Measurements from ENCODE around the gene ADNP. TPM values are rescaled to one million over a fixed set of nuclear protein-coding genes. Genes with fewer than 3 reads are reported as not detected.

The ADNP gene
- polyA plus RNA-seq, 1 of the 3 experiments (the other 2 are of a cell fraction): 13.3 TPM

DNA sequence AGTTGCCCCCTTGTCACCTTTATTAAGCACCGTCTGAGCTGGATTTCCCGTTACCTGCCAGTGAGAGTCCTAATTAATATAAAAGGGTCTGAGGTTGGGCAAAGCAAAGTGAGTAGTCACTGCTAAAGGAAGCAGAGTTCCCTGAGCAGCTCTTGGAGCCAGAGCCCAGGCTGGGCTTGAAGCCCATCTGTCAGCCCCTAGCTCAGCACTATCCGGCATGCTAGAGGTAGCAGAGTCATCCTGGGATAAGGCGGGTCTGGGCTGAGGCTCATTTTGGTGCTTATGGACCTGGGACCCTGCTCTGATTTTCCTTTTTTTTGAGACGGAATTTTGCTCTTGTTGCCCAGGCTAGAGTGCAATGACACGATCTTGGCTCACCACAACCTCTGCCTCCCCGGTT lies 46.2 kb downstream of the ADNP start:
- H3F3A ChIP-seq (replicated peaks; ENCODE audit: insufficient read depth): peaks cover 21% of the 10 kb centered on the region
- no peaks in the 10 kb centered on the region for H3K4me1 ChIP-seq (ENCODE audit: control insufficient read depth in 1 of 2, insufficient read depth in 2 of 2, low read depth in 1 of 2, low read length in 1 of 2)
- ChIA-PET POLR2A (no interaction called here), CTCF (interaction anchor here (1.0 to 3.1 kb wide), 3 partner anchors 13 to 91 kb away, joined by 5 to 17 read pairs (median 6); partner anchors contain the start of gene BCAS4)
- H3K9me2 ChIP-seq: no peaks in the 10 kb centered on the region
- no peaks in the 10 kb centered on the region for H3K27me3 ChIP-seq (ENCODE audit: insufficient read depth)
- no peaks in the 10 kb centered on the region for H3K9me3 ChIP-seq
- H3K9ac ChIP-seq: no peak overlapping the region
- 95% methylated on average over 7 of the region's 7 CpGs for WGBS (ENCODE audit: low lambda C conversion rate)
- H3K27ac ChIP-seq (ENCODE audit: low read depth in 2 of 2, low read length in 1 of 2): no peak overlapping the region
- DNase-seq: no peak
- H3K36me3 ChIP-seq (replicated peaks in 1 of 2; ENCODE audit: control insufficient read depth in 1 of 2, insufficient read depth in 2 of 2, low read length in 1 of 2): peaks cover 28 to 34% of the 10 kb centered on the region in 2 experiments
- peaks cover 12% of the 10 kb centered on the region; the same call in 1 of the 2 replicates for H3K79me2 ChIP-seq (ENCODE audit: insufficient read depth)
- no peak overlapping the region for H2AFZ ChIP-seq (ENCODE audit: low read depth)
- no peak overlapping the region for H3K4me3 ChIP-seq (ENCODE audit: low read depth in 2 of 2, low read length in 1 of 2)
- H3K4me2 ChIP-seq: no peak overlapping the region
- peaks cover under 1% of the 10 kb centered on the region for H4K20me1 ChIP-seq (ENCODE audit: insufficient read depth)
- TF ChIP-seq, protein P1, sequence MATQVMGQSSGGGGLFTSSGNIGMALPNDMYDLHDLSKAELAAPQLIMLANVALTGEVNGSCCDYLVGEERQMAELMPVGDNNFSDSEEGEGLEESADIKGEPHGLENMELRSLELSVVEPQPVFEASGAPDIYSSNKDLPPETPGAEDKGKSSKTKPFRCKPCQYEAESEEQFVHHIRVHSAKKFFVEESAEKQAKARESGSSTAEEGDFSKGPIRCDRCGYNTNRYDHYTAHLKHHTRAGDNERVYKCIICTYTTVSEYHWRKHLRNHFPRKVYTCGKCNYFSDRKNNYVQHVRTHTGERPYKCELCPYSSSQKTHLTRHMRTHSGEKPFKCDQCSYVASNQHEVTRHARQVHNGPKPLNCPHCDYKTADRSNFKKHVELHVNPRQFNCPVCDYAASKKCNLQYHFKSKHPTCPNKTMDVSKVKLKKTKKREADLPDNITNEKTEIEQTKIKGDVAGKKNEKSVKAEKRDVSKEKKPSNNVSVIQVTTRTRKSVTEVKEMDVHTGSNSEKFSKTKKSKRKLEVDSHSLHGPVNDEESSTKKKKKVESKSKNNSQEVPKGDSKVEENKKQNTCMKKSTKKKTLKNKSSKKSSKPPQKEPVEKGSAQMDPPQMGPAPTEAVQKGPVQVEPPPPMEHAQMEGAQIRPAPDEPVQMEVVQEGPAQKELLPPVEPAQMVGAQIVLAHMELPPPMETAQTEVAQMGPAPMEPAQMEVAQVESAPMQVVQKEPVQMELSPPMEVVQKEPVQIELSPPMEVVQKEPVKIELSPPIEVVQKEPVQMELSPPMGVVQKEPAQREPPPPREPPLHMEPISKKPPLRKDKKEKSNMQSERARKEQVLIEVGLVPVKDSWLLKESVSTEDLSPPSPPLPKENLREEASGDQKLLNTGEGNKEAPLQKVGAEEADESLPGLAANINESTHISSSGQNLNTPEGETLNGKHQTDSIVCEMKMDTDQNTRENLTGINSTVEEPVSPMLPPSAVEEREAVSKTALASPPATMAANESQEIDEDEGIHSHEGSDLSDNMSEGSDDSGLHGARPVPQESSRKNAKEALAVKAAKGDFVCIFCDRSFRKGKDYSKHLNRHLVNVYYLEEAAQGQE (IDR thresholded peaks at IDR 0.05; ENCODE audit: low read depth, low read length): no peak
- TF ChIP-seq EP300 (IDR thresholded peaks at IDR 0.05; ENCODE audit: borderline replicate concordance in 1 of 2, low read depth in 1 of 2, low read length in 1 of 2) (no peak), YY1 (IDR thresholded peaks at IDR 0.05; ENCODE audit: low read depth) (no peak), JUND (IDR thresholded peaks at IDR 0.05) (no peak), NRF1 (IDR thresholded peaks at IDR 0.05; ENCODE audit: low read depth, low read length) (no peak), SMC3 (IDR thresholded peaks at IDR 0.05; ENCODE audit: low read depth, low read length) (no peak), MEF2A (IDR thresholded peaks at IDR 0.05; ENCODE audit: borderline replicate concordance, low read depth) (no peak), GATA2 (CRISPR knock-in tag; IDR thresholded peaks at IDR 0.05) (no peak), MXI1 (IDR thresholded peaks at IDR 0.05; ENCODE audit: low read depth, low read length) (no peak), FOXJ3 (CRISPR knock-in tag; IDR thresholded peaks at IDR 0.05) (no peak), TAF1 (IDR thresholded peaks at IDR 0.05; ENCODE audit: borderline replicate concordance, low read depth, low read length) (no peak), GABPA (IDR thresholded peaks at IDR 0.05; ENCODE audit: low read depth) (no peak), CHD2 (IDR thresholded peaks at IDR 0.05; ENCODE audit: low read length, partially characterized antibody) (no peak), TCF12 (IDR thresholded peaks at IDR 0.05) (no peak)
- TF ChIP-seq, protein P2, sequence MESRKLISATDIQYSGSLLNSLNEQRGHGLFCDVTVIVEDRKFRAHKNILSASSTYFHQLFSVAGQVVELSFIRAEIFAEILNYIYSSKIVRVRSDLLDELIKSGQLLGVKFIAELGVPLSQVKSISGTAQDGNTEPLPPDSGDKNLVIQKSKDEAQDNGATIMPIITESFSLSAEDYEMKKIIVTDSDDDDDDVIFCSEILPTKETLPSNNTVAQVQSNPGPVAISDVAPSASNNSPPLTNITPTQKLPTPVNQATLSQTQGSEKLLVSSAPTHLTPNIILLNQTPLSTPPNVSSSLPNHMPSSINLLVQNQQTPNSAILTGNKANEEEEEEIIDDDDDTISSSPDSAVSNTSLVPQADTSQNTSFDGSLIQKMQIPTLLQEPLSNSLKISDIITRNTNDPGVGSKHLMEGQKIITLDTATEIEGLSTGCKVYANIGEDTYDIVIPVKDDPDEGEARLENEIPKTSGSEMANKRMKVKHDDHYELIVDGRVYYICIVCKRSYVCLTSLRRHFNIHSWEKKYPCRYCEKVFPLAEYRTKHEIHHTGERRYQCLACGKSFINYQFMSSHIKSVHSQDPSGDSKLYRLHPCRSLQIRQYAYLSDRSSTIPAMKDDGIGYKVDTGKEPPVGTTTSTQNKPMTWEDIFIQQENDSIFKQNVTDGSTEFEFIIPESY (IDR thresholded peaks at IDR 0.05; ENCODE audit: borderline replicate concordance, low read depth): no peak
- TF ChIP-seq, protein P3, sequence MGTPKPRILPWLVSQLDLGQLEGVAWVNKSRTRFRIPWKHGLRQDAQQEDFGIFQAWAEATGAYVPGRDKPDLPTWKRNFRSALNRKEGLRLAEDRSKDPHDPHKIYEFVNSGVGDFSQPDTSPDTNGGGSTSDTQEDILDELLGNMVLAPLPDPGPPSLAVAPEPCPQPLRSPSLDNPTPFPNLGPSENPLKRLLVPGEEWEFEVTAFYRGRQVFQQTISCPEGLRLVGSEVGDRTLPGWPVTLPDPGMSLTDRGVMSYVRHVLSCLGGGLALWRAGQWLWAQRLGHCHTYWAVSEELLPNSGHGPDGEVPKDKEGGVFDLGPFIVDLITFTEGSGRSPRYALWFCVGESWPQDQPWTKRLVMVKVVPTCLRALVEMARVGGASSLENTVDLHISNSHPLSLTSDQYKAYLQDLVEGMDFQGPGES (IDR thresholded peaks at IDR 0.05; ENCODE audit: low read depth, low read length): no peak
- TF ChIP-seq, protein P4, sequence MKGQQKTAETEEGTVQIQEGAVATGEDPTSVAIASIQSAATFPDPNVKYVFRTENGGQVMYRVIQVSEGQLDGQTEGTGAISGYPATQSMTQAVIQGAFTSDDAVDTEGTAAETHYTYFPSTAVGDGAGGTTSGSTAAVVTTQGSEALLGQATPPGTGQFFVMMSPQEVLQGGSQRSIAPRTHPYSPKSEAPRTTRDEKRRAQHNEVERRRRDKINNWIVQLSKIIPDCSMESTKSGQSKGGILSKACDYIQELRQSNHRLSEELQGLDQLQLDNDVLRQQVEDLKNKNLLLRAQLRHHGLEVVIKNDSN (IDR thresholded peaks at IDR 0.05; ENCODE audit: borderline replicate concordance, low read depth): no peak
- TF ChIP-seq, protein P5, sequence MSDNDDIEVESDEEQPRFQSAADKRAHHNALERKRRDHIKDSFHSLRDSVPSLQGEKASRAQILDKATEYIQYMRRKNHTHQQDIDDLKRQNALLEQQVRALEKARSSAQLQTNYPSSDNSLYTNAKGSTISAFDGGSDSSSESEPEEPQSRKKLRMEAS (IDR thresholded peaks at IDR 0.05; ENCODE audit: low read depth): no peak

All from SK-N-SH (cell line).